Measurements from ENCODE around the gene NPB.

NPB gene

GRCh38 chr17:81927653-81928543, 25.9 kb downstream of the NPB start, which contains the start of gene MAFG (continued):
- TF ChIP-seq ZNF76 (tag by site-specific recombination; IDR thresholded peaks at IDR 0.05; ENCODE audit: borderline replicate concordance, low read depth) (peak; percentile 50; the same call in 1 of the 2 replicates), ZBTB10 (tag by site-specific recombination; IDR thresholded peaks at IDR 0.05) (no peak), ZNF311 (tag by site-specific recombination; IDR thresholded peaks at IDR 0.05; ENCODE audit: borderline replicate concordance) (no peak), ZNF48 (tag by site-specific recombination; IDR thresholded peaks at IDR 0.05) (no peak), ZNF449 (tag by site-specific recombination; IDR thresholded peaks at IDR 0.05) (peak; percentile 42; the same call in 1 of the 2 replicates), ZNF350 (tag by site-specific recombination; IDR thresholded peaks at IDR 0.05) (no peak), ZNF561 (tag by site-specific recombination; IDR thresholded peaks at IDR 0.05; ENCODE audit: borderline replicate concordance) (peak; percentile 98), ZNF266 (tag by site-specific recombination; IDR thresholded peaks at IDR 0.05; ENCODE audit: low read depth) (no peak), ZNF335 (tag by site-specific recombination; conservative IDR thresholded peaks at IDR 0.05) (peak; percentile 89), PBX3 (CRISPR knock-in tag; IDR thresholded peaks at IDR 0.05) (peak; percentile 82), ZNF639 (tag by site-specific recombination; IDR thresholded peaks at IDR 0.05) (no peak), ZNF510 (tag by site-specific recombination; IDR thresholded peaks at IDR 0.05; ENCODE audit: insufficient replicate concordance) (no peak), ZNF362 (tag by site-specific recombination; IDR thresholded peaks at IDR 0.05) (no peak), ZNF791 (tag by site-specific recombination; IDR thresholded peaks at IDR 0.05) (no peak), KLF16 (tag by site-specific recombination; IDR thresholded peaks at IDR 0.05) (peak; percentile 69), ZNF302 (tag by site-specific recombination; IDR thresholded peaks at IDR 0.05; ENCODE audit: low read depth) (no peak), ZNF221 (tag by site-specific recombination; IDR thresholded peaks at IDR 0.05; ENCODE audit: borderline replicate concordance) (no peak), ZNF501 (tag by site-specific recombination; IDR thresholded peaks at IDR 0.05) (no peak), ZNF10 (tag by site-specific recombination; IDR thresholded peaks at IDR 0.05) (no peak), ZFP69B (tag by site-specific recombination; IDR thresholded peaks at IDR 0.05) (peak; percentile 71), KLF10 (tag by site-specific recombination; IDR thresholded peaks at IDR 0.05) (peak; percentile 75), ZNF530 (tag by site-specific recombination; IDR thresholded peaks at IDR 0.05; ENCODE audit: low read depth) (no peak)
